ENCODE data around the gene ACAP3. TPM values are rescaled to one million over a fixed set of nuclear protein-coding genes. Genes with fewer than 3 reads are reported as not detected.

Gene ACAP3
- total and polyA plus RNA-seq, 2 donors (not counting 3 experiments of a cell fraction or from before 2014, with no cell fraction given), result 27.8 to 39.0 TPM

DNA sequence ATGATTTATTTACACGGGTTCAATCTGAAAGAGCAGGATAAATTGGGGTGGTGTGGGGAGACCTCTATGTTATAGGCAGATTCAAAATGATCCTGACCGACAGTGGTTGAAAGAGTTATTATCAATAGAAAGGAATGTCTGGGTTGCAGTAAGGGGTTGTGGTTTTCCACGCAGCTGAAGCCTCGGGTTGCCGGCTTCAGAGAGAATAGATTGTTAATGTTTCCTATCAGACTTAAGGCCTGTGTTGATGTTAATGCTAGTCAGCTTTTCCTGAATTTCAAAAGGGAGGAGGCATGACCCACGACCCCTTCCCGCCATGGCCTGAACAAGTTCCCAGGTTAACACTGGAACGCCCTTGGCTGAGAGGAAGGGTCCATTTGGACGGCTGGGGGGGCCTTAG, 31.9 kb downstream of the ACAP3 start:
- ChIA-PET POLR2A (no interaction called here), CTCF (no interaction called here)
- no peaks in the 10 kb centered on the region for H3K36me3 ChIP-seq (ENCODE audit: control insufficient read depth in 2 of 2, extremely low read depth in 1 of 2, insufficient read depth in 2 of 2, low read length in 2 of 2)
- H3K9me3 ChIP-seq (replicated peaks; ENCODE audit: control insufficient read depth, insufficient read depth, low read length), result no peaks in the 10 kb centered on the region
- no peak for TF ChIP-seq POLR2AphosphoS5 (IDR thresholded peaks at IDR 0.05; ENCODE audit: insufficient read depth, low read depth, low read length)
- H3K27ac ChIP-seq (ENCODE audit: insufficient read depth, low read depth, low read length), result no peak overlapping the region
- DNase-seq (ENCODE audit: low read depth, low spot score) (no peak), FAIRE-seq (no peak)
- no peaks in the 10 kb centered on the region for H4K20me1 ChIP-seq (replicated peaks; ENCODE audit: control insufficient read depth, extremely low read depth, insufficient read depth, low read length)
- H3K79me2 ChIP-seq (ENCODE audit: control insufficient read depth, insufficient read depth, low read length), result peaks cover 26% of the 10 kb centered on the region
- H3K27me3 ChIP-seq (ENCODE audit: control insufficient read depth in 2 of 2, insufficient read depth in 2 of 2, low read length in 2 of 2), result no peaks in the 10 kb centered on the region
- H3K4me2 ChIP-seq (ENCODE audit: insufficient read depth, low read length), result no peak overlapping the region
- dilution Hi-C loops (cut with MboI; ENCODE audit: extremely low pct_ligation_motif_present, low sequenced_read_pairs), result no loop called here
- no peak overlapping the region for H2AFZ ChIP-seq (ENCODE audit: low read depth, low read length)
- BruUV-seq (replicated peaks), result no TSS peak
- peaks cover 24% of the 10 kb centered on the region for H3K4me1 ChIP-seq (ENCODE audit: control insufficient read depth, extremely low read depth, insufficient read depth, low read length)
- no peaks in the 10 kb centered on the region for H3K9me1 ChIP-seq (replicated peaks; ENCODE audit: control insufficient read depth, extremely low read depth, insufficient read depth, low read length)
- intact Hi-C loops (cut with micrococcal nuclease), result loop anchor here (2.0 kb wide), 1 partner anchor 45 kb away; no protein-coding TSS in a partner anchor
- H3K9ac ChIP-seq (replicated peaks; ENCODE audit: extremely low read depth, insufficient read depth, low read length), result no peak overlapping the region
- no peak overlapping the region for H3K4me3 ChIP-seq (replicated peaks in 1 of 3; ENCODE audit: insufficient read depth in 1 of 3, low read depth in 1 of 3, low read length in 3 of 3)

DNA sequence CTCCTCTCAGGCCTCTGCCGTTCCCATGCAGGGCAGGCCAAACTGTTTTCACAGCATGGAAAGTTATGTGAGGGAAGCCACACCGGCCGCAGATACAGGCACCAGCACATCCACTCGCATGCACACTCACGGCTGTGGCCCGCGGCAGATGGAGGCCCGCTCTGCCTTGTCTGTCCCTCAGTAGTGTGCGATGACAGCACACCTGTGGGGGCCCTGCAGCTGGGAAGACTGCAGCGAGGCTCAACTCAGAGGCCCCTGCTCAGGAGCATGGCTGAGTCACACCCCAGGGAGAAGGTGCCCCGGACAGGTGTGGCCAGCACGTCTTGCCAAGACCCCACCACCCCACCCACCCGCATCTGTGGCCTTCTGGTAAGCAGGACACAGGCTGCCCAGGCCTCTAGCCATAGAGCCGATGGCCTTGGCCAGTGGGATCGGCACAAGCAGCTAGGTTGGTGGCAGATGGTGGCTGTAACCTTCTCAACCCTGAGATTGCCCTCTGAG, 32.7 kb downstream of the ACAP3 start:
- H3K79me2 ChIP-seq (ENCODE audit: control insufficient read depth, insufficient read depth, low read length), result peaks cover 35% of the 10 kb centered on the region
- no peak overlapping the region for H3K9ac ChIP-seq (replicated peaks; ENCODE audit: extremely low read depth, insufficient read depth, low read length)
- no peaks in the 10 kb centered on the region for H3K9me3 ChIP-seq (replicated peaks; ENCODE audit: control insufficient read depth, insufficient read depth, low read length)
- no peaks in the 10 kb centered on the region for H4K20me1 ChIP-seq (replicated peaks; ENCODE audit: control insufficient read depth, extremely low read depth, insufficient read depth, low read length)
- DNase-seq (ENCODE audit: low read depth, low spot score) (no peak), FAIRE-seq (no peak)
- H3K9me1 ChIP-seq (replicated peaks; ENCODE audit: control insufficient read depth, extremely low read depth, insufficient read depth, low read length), result no peaks in the 10 kb centered on the region
- dilution Hi-C loops (cut with MboI; ENCODE audit: extremely low pct_ligation_motif_present, low sequenced_read_pairs), result no loop called here
- intact Hi-C loops (cut with micrococcal nuclease), result loop anchor here (1.0 to 5.0 kb wide), 3 partner anchors 15 to 263 kb away; partner anchors contain the start of gene ISG15
- H3K36me3 ChIP-seq (ENCODE audit: control insufficient read depth in 2 of 2, extremely low read depth in 1 of 2, insufficient read depth in 2 of 2, low read length in 2 of 2), result no peaks in the 10 kb centered on the region
- POLR2A ChIA-PET, result interaction anchor here (0.6 kb wide), 1 partner anchor 28 kb away, joined by 4 read pairs; no protein-coding TSS in a partner anchor
- no peaks in the 10 kb centered on the region for H3K27me3 ChIP-seq (ENCODE audit: control insufficient read depth in 2 of 2, insufficient read depth in 2 of 2, low read length in 2 of 2)
- H3K4me3 ChIP-seq (replicated peaks in 1 of 3; ENCODE audit: insufficient read depth in 1 of 3, low read depth in 1 of 3, low read length in 3 of 3), result no peak overlapping the region
- CTCF ChIA-PET, result interaction anchor here (2.1 kb wide), 1 partner anchor 17 kb away, joined by 11 read pairs; no protein-coding TSS in a partner anchor
- peaks cover 24% of the 10 kb centered on the region for H3K4me1 ChIP-seq (ENCODE audit: control insufficient read depth, extremely low read depth, insufficient read depth, low read length)
- H3K27ac ChIP-seq (ENCODE audit: insufficient read depth, low read depth, low read length), result no peak overlapping the region
- no TSS peak for BruUV-seq (replicated peaks)
- TF ChIP-seq, protein P1, sequence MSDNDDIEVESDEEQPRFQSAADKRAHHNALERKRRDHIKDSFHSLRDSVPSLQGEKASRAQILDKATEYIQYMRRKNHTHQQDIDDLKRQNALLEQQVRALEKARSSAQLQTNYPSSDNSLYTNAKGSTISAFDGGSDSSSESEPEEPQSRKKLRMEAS (IDR thresholded peaks at IDR 0.05; ENCODE audit: insufficient read depth, insufficient read length), result no peak
- TF ChIP-seq GATA2 (IDR thresholded peaks at IDR 0.05; ENCODE audit: insufficient read depth, insufficient read length, low read depth, low read length) (no peak), POLR2A (IDR thresholded peaks at IDR 0.05; ENCODE audit: low read depth, low read length) (no peak), MYC (IDR thresholded peaks at IDR 0.05; ENCODE audit: low read depth, low read length) (no peak), JUN (IDR thresholded peaks at IDR 0.05; ENCODE audit: borderline replicate concordance, insufficient read depth, insufficient read length, low read depth) (no peak), POLR2AphosphoS5 (IDR thresholded peaks at IDR 0.05; ENCODE audit: insufficient read depth, low read depth, low read length) (no peak), FOS (IDR thresholded peaks at IDR 0.05; ENCODE audit: borderline replicate concordance, insufficient read depth, low read length) (no peak), EZH2 (IDR thresholded peaks at IDR 0.05; ENCODE audit: borderline replicate concordance, low read depth, low read length, severe bottlenecking) (no peak)
- TF ChIP-seq, protein P2, sequence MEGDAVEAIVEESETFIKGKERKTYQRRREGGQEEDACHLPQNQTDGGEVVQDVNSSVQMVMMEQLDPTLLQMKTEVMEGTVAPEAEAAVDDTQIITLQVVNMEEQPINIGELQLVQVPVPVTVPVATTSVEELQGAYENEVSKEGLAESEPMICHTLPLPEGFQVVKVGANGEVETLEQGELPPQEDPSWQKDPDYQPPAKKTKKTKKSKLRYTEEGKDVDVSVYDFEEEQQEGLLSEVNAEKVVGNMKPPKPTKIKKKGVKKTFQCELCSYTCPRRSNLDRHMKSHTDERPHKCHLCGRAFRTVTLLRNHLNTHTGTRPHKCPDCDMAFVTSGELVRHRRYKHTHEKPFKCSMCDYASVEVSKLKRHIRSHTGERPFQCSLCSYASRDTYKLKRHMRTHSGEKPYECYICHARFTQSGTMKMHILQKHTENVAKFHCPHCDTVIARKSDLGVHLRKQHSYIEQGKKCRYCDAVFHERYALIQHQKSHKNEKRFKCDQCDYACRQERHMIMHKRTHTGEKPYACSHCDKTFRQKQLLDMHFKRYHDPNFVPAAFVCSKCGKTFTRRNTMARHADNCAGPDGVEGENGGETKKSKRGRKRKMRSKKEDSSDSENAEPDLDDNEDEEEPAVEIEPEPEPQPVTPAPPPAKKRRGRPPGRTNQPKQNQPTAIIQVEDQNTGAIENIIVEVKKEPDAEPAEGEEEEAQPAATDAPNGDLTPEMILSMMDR (IDR thresholded peaks at IDR 0.05; ENCODE audit: extremely low read depth in 1 of 2, insufficient read depth in 1 of 2, low read depth in 1 of 2, low read length in 2 of 2), result no peak
- H3K4me2 ChIP-seq (ENCODE audit: insufficient read depth, low read length), result no peak overlapping the region
- no peak overlapping the region for H2AFZ ChIP-seq (ENCODE audit: low read depth, low read length)

All from endothelial cell of umbilical vein (primary cell).